Measurements from ENCODE around the gene GSAP. TPM values are rescaled to one million over a fixed set of nuclear protein-coding genes. Genes with fewer than 3 reads are reported as not detected.

The GSAP gene
- total RNA-seq, 1 experiment from 2014 or later, result 0.85 TPM

- H3K27ac ChIP-seq (ENCODE audit: low read length), result no peak overlapping the region
- no peak overlapping the region for H3K4me3 ChIP-seq (ENCODE audit: low read depth in 2 of 2, low read length in 2 of 2)
- H3K36me3 ChIP-seq (ENCODE audit: control insufficient read depth, insufficient read depth, low read length), result no peaks in the 10 kb centered on the region
- no peaks in the 10 kb centered on the region for H3K9me3 ChIP-seq (ENCODE audit: control insufficient read depth, insufficient read depth, low read depth, low read length)
- no peak for DNase-seq (ENCODE audit: low read depth, low spot score)
- in situ Hi-C loops (cut with HindIII; ENCODE audit: low pct_unique_long_range_greater_than_20kb, low sequenced_read_pairs), result no loop called here
- no TSS peak for BruUV-seq (replicated peaks)
- ATAC-seq, result no peak
- ChIA-PET CTCF (no interaction called here), POLR2A (no interaction called here)
- intact Hi-C loops (cut with micrococcal nuclease; ENCODE audit: unreplicated experiment), result no loop called here
- TF ChIP-seq CTCF (IDR thresholded peaks at IDR 0.05) (no peak), SIN3A (IDR thresholded peaks at IDR 0.05; ENCODE audit: borderline replicate concordance, insufficient read depth, low read depth, low read length) (no peak), REST (IDR thresholded peaks at IDR 0.05; ENCODE audit: insufficient read depth in 1 of 2, low read depth in 2 of 2, low read length in 1 of 2) (no peak), TCF7L2 (IDR thresholded peaks at IDR 0.05; ENCODE audit: low read depth, low read length) (no peak), POLR2AphosphoS5 (IDR thresholded peaks at IDR 0.05; ENCODE audit: low read depth, low read length) (no peak)
- H3K4me1 ChIP-seq (ENCODE audit: control insufficient read depth, insufficient read depth, low read length), result no peaks in the 10 kb centered on the region
- H3K27me3 ChIP-seq (ENCODE audit: control insufficient read depth, insufficient read depth, low read length), result peaks cover 28% of the 10 kb centered on the region
Observed at GRCh38 chr7:77353911-77354310, 62.2 kb downstream of the GSAP start.

- ChIA-PET POLR2A (no interaction called here), CTCF (no interaction called here)
- TF ChIP-seq CTCF (IDR thresholded peaks at IDR 0.05), result no peak
- TF ChIP-seq TCF7L2 (IDR thresholded peaks at IDR 0.05; ENCODE audit: low read depth, low read length), result no peak
- TF ChIP-seq POLR2AphosphoS5 (IDR thresholded peaks at IDR 0.05; ENCODE audit: low read depth, low read length), result no peak
- no peak for TF ChIP-seq SIN3A (IDR thresholded peaks at IDR 0.05; ENCODE audit: borderline replicate concordance, insufficient read depth, low read depth, low read length)
- TF ChIP-seq REST (IDR thresholded peaks at IDR 0.05; ENCODE audit: insufficient read depth in 1 of 2, low read depth in 2 of 2, low read length in 1 of 2), result no peak
- H3K27ac ChIP-seq (ENCODE audit: low read length), result no peak overlapping the region
- intact Hi-C loops (cut with micrococcal nuclease; ENCODE audit: unreplicated experiment) (no loop called here), in situ Hi-C loops (cut with HindIII; ENCODE audit: low pct_unique_long_range_greater_than_20kb, low sequenced_read_pairs) (no loop called here)
- no peaks in the 10 kb centered on the region for H3K36me3 ChIP-seq (ENCODE audit: control insufficient read depth, insufficient read depth, low read length)
- ATAC-seq, result no peak
- H3K4me3 ChIP-seq (ENCODE audit: low read depth in 2 of 2, low read length in 2 of 2), result no peak overlapping the region
- DNase-seq (ENCODE audit: low read depth, low spot score), result no peak
- peaks cover 28% of the 10 kb centered on the region for H3K27me3 ChIP-seq (ENCODE audit: control insufficient read depth, insufficient read depth, low read length)
- no peaks in the 10 kb centered on the region for H3K4me1 ChIP-seq (ENCODE audit: control insufficient read depth, insufficient read depth, low read length)
- no TSS peak for BruUV-seq (replicated peaks)
- no peaks in the 10 kb centered on the region for H3K9me3 ChIP-seq (ENCODE audit: control insufficient read depth, insufficient read depth, low read depth, low read length)
Observed at GRCh38 chr7:77353407-77353721, 62.8 kb downstream of the GSAP start.

Measured in Panc1 (cell line).